ENCODE measurements around the gene CRYGD.

DNA sequence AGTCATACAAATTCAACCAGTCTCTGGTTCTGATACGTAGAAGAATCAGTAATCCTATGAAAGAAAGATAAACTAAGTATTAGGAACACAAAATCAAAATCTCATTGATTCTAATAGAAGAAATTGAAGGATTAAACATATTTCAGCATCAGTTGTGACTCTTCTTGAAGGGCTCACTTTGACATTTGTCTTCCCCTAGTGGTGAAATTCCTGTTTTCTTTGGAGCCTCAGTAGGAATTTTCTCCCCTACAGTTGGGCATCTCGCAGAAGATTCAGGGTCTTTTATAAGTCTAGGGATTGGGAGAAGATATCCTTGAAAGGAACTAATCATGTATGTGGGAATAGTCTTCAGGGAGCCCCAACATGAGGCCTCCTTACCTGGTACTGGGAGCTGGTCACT is 24.5 kb upstream of the CRYGD start:
- TF ChIP-seq ZNF274 (IDR thresholded peaks at IDR 0.05; ENCODE audit: low read depth, low read length) (no peak), YY1 (IDR thresholded peaks at IDR 0.05; ENCODE audit: insufficient read depth, insufficient read length) (no peak), SUZ12 (IDR thresholded peaks at IDR 0.05; ENCODE audit: extremely low read depth, insufficient read depth, insufficient read length) (no peak)
